Transverse colon (tissue), 4 donors: ENCODE results near the gene C10orf71.

Experiments
- POLR2A ChIP-seq: fragments of 450-650 bp; IDR thresholded peaks from one replicate; pipeline ENCODE4 v1.6.1; 2016; ENCODE audit warnings: antibody characterized with exemption, mild to moderate bottlenecking, moderate library complexity
- POLR2AphosphoS5 ChIP-seq, 3 donors: sonication (generic); formaldehyde crosslinking; IDR thresholded peaks; one replicate each; pipeline ENCODE4 v1.6.1; 2016; ENCODE audit warnings: antibody characterized with exemption in 3 of 3
- TF ChIP-seq, protein P1 (sequence below), 5 experiments: fragments of 200-600 bp in 3 of 5; fragments of 450-650 bp in 2 of 5; sonication (generic) in 3 of 5; IDR thresholded peaks; 1 replicate in 2 of 5; 2 replicates in 3 of 5; pipeline ENCODE4 v1.5.1; 2016 to 2017; ENCODE audit warnings: antibody characterized with exemption in 5 of 5, inconsistent platforms in 3 of 5, mild to moderate bottlenecking in 2 of 5, moderate library complexity in 1 of 5

GRCh38 chr10:49330127-49330665, 31.2 kb downstream of the C10orf71 start:
- TF ChIP-seq, protein P1, sequence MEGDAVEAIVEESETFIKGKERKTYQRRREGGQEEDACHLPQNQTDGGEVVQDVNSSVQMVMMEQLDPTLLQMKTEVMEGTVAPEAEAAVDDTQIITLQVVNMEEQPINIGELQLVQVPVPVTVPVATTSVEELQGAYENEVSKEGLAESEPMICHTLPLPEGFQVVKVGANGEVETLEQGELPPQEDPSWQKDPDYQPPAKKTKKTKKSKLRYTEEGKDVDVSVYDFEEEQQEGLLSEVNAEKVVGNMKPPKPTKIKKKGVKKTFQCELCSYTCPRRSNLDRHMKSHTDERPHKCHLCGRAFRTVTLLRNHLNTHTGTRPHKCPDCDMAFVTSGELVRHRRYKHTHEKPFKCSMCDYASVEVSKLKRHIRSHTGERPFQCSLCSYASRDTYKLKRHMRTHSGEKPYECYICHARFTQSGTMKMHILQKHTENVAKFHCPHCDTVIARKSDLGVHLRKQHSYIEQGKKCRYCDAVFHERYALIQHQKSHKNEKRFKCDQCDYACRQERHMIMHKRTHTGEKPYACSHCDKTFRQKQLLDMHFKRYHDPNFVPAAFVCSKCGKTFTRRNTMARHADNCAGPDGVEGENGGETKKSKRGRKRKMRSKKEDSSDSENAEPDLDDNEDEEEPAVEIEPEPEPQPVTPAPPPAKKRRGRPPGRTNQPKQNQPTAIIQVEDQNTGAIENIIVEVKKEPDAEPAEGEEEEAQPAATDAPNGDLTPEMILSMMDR (IDR thresholded peaks at IDR 0.05) = no peak
- TF ChIP-seq POLR2AphosphoS5 (IDR thresholded peaks at IDR 0.05) (no peak), POLR2A (no peak)
